ENCODE measurements around the gene TULP4.

The TULP4 gene

GRCh38 chr6:158418501-158418900 lies 106.2 kb downstream of the TULP4 start:
- no peak for DNase-seq (ENCODE audit: low spot score)

- no peak for DNase-seq (ENCODE audit: low spot score)
Observed at GRCh38 chr6:158419339-158419909, 107.2 kb downstream of the TULP4 start.

GRCh38 chr6:158421381-158421780 lies 109.1 kb downstream of the TULP4 start:
- DNase-seq (ENCODE audit: low spot score): no peak

GRCh38 chr6:158422629-158423238 lies 110.5 kb downstream of the TULP4 start:
- no peak for DNase-seq (ENCODE audit: low spot score)

- no peak for DNase-seq (ENCODE audit: low spot score)
Observed at GRCh38 chr6:158431036-158431435, 118.8 kb downstream of the TULP4 start.

GRCh38 chr6:158431560-158431959 lies 119.3 kb downstream of the TULP4 start:
- no peak for DNase-seq (ENCODE audit: low spot score)

- DNase-seq (ENCODE audit: low spot score): no peak
Observed at GRCh38 chr6:158437571-158437970, 125.3 kb downstream of the TULP4 start.

- no peak for DNase-seq (ENCODE audit: low spot score)
Observed at GRCh38 chr6:158438226-158438625, 126.0 kb downstream of the TULP4 start.

GRCh38 chr6:158439255-158439654 lies 127.0 kb downstream of the TULP4 start:
- no peak for DNase-seq (ENCODE audit: low spot score)

- no peak for DNase-seq (ENCODE audit: low spot score)
Observed at GRCh38 chr6:158441716-158442215, 129.5 kb downstream of the TULP4 start.

- DNase-seq (ENCODE audit: low spot score): no peak
Observed at GRCh38 chr6:158442306-158442705, 130.0 kb downstream of the TULP4 start.

GRCh38 chr6:158445426-158446085 lies 133.3 kb downstream of the TULP4 start:
- DNase-seq (ENCODE audit: low spot score): no peak

- no peak for DNase-seq (ENCODE audit: low spot score)
Observed at GRCh38 chr6:158448856-158449255, 136.6 kb downstream of the TULP4 start.

- DNase-seq (ENCODE audit: low spot score): no peak
Observed at GRCh38 chr6:158452191-158452590, 139.9 kb downstream of the TULP4 start.

- DNase-seq (ENCODE audit: low spot score): no peak
Observed at GRCh38 chr6:158457131-158457530, 144.9 kb downstream of the TULP4 start.

- DNase-seq (ENCODE audit: low spot score): peak; percentile 25
Observed at GRCh38 chr6:158457616-158458278, 145.5 kb downstream of the TULP4 start.

GRCh38 chr6:158459726-158460125 lies 147.5 kb downstream of the TULP4 start:
- no peak for DNase-seq (ENCODE audit: low spot score)

GRCh38 chr6:158460602-158461169 lies 148.4 kb downstream of the TULP4 start:
- peak; percentile 61 for DNase-seq (ENCODE audit: low spot score)

- no peak for DNase-seq (ENCODE audit: low spot score)
Observed at GRCh38 chr6:158461954-158462353, 149.7 kb downstream of the TULP4 start.

- DNase-seq (ENCODE audit: low spot score): no peak
Observed at GRCh38 chr6:158464483-158464882, 152.2 kb downstream of the TULP4 start.

- DNase-seq (ENCODE audit: low spot score): no peak
Observed at GRCh38 chr6:158465257-158465656, 153.0 kb downstream of the TULP4 start.

- no peak for DNase-seq (ENCODE audit: low spot score)
Observed at GRCh38 chr6:158465747-158466146, 153.5 kb downstream of the TULP4 start.

GRCh38 chr6:158467923-158468322 lies 155.7 kb downstream of the TULP4 start:
- DNase-seq (ENCODE audit: low spot score): no peak

All from AG08395 (cell line).